ENCODE measurements around the gene SPOCK3.
A peak's percentile ranks its signal among the peaks of the same experiment; 100 is the strongest.
"Not testable (repeated sequence)": the region's sequence is repeated elsewhere in the genome, so short reads cannot be mapped to it uniquely, and the experiment has no call there.

Gene SPOCK3

GRCh38 chr4:166987026-166987425, 247.3 kb downstream of the SPOCK3 start:
- no peak for TF ChIP-seq CTCF (IDR thresholded peaks at IDR 0.05; ENCODE audit: low read length, missing control alignments)
- peak; percentile 4 for DNase-seq (ENCODE audit: low read depth)
- no peak overlapping the region for H3K4me3 ChIP-seq (replicated peaks; ENCODE audit: low read depth, low read length)

GRCh38 chr4:166981847-166982246, 252.4 kb downstream of the SPOCK3 start:
- no peak overlapping the region for H3K4me3 ChIP-seq (replicated peaks; ENCODE audit: low read depth, low read length)
- DNase-seq (ENCODE audit: low read depth): no peak
- TF ChIP-seq CTCF (IDR thresholded peaks at IDR 0.05; ENCODE audit: low read length, missing control alignments): no peak

- TF ChIP-seq CTCF (IDR thresholded peaks at IDR 0.05; ENCODE audit: low read length, missing control alignments): no peak
- H3K4me3 ChIP-seq (replicated peaks; ENCODE audit: low read depth, low read length): no peak overlapping the region
- DNase-seq (ENCODE audit: low read depth): no peak
Measured at GRCh38 chr4:166980419-166980818, 253.9 kb downstream of the SPOCK3 start.

GRCh38 chr4:166977596-166977995, 256.7 kb downstream of the SPOCK3 start:
- H3K4me3 ChIP-seq (replicated peaks; ENCODE audit: low read depth, low read length): no peak overlapping the region
- no peak for DNase-seq (ENCODE audit: low read depth)
- TF ChIP-seq CTCF (IDR thresholded peaks at IDR 0.05; ENCODE audit: low read length, missing control alignments): no peak

- TF ChIP-seq CTCF (IDR thresholded peaks at IDR 0.05; ENCODE audit: low read length, missing control alignments): no peak
- no peak overlapping the region for H3K4me3 ChIP-seq (replicated peaks; ENCODE audit: low read depth, low read length)
- DNase-seq (ENCODE audit: low read depth): peak; percentile 84
Measured at GRCh38 chr4:166972071-166972470, 262.2 kb downstream of the SPOCK3 start.

GRCh38 chr4:166968219-166968618, 266.1 kb downstream of the SPOCK3 start:
- DNase-seq (ENCODE audit: low read depth); H3K4me3 ChIP-seq (replicated peaks; ENCODE audit: low read depth, low read length): not testable (repeated sequence)

GRCh38 chr4:166965562-166965961, 268.7 kb downstream of the SPOCK3 start:
- DNase-seq (ENCODE audit: low read depth): no peak
- H3K4me3 ChIP-seq (replicated peaks; ENCODE audit: low read depth, low read length): no peak overlapping the region
- TF ChIP-seq CTCF (IDR thresholded peaks at IDR 0.05; ENCODE audit: low read length, missing control alignments): no peak

GRCh38 chr4:166957451-166957850, 276.8 kb downstream of the SPOCK3 start:
- H3K4me3 ChIP-seq (replicated peaks; ENCODE audit: low read depth, low read length): no peak overlapping the region
- DNase-seq (ENCODE audit: low read depth): no peak
- no peak for TF ChIP-seq CTCF (IDR thresholded peaks at IDR 0.05; ENCODE audit: low read length, missing control alignments)
